OCI-LY7 (cell line): ENCODE measurements around the gene FGFR4.

Experiments
- CTCF ChIP-seq: fragments of 200-600 bp; sonication (generic); conservative IDR thresholded peaks from 2 replicates; pipeline ENCODE4 v1.5.1; 2014; ENCODE audit warnings: mild to moderate bottlenecking, antibody characterized with exemption, low read length, moderate library complexity, mixed read lengths
- EZH2phosphoT487 ChIP-seq: fragments of 200-600 bp; sonication (generic); IDR thresholded peaks from 2 replicates; pipeline ENCODE4 v1.6.1; 2018; ENCODE audit warnings: low read depth, borderline replicate concordance, mild to moderate bottlenecking, mixed run types, antibody characterized with exemption, low read length, moderate library complexity, mixed read lengths

GRCh38 chr5:177089825-177090641 lies 3.3 kb downstream of the FGFR4 start:
- TF ChIP-seq CTCF (no peak), EZH2phosphoT487 (no peak)
